GM12878 (cell line): ENCODE data around the gene ENG. TPM values are rescaled to one million over a fixed set of nuclear protein-coding genes. Genes with fewer than 3 reads are reported as not detected.

Experiments used
- ATAC-seq: fragments of 200-7000 bp; cut with Tn5 transposase; 3 replicates; pipeline ENCODE4 v1.9.1; 2020; ENCODE audit warnings: mild to moderate bottlenecking, moderate library complexity
- BruUV-seq: library from RNA; stranded (reverse); fragments of 400-500 nt; replicated peaks from 2 replicates; lab custom pipeline; 2021; lab: Mats Ljungman, UMichigan
- CTCF ChIA-PET: fragments of 300-600 bp; sonication (Branson Sonifier 250); formaldehyde crosslinking; extraction: SDS; loops from one replicate; lab custom pipeline; 2021; ENCODE audit warnings: inconsistent platforms; lab: Yijun Ruan, JAX
- POLR2A ChIA-PET: fragments of 350-600 bp; formaldehyde crosslinking; extraction: SDS; loops from one replicate; lab custom pipeline; 2021; ENCODE audit warnings: inconsistent platforms; lab: Charles Lee
- RAD21 ChIA-PET: fragments of 300-600 bp; sonication (Branson Sonifier 250); formaldehyde crosslinking; loops from one replicate; lab custom pipeline; 2023; ENCODE audit warnings: antibody characterized with exemption; ENCODE audit not compliant: unreplicated experiment; lab: Charles Lee
- SMC1A ChIA-PET: fragments of 300-600 bp; sonication (Branson Sonifier 250); formaldehyde crosslinking; loops from one replicate; lab custom pipeline; 2023; ENCODE audit not compliant: unreplicated experiment, uncharacterized antibody; lab: Charles Lee
- DNase-seq: peaks from one replicate; pipeline ENCODE4 v3.0.0-alpha.2; 2011; ENCODE audit warnings: low read depth, low spot score
- FAIRE-seq: peaks from 3 replicates; lab custom pipeline; 2011; peaks lifted over from hg19 to GRCh38; lab: Jason Lieb, UNC
- H2AFZ ChIP-seq: 2 replicates; pipeline ENCODE4 v1.6.0; 2011; ENCODE audit warnings: low read depth, low read length, control low read depth; ENCODE audit not compliant: control insufficient read depth
- H3K27ac ChIP-seq: 2 replicates; pipeline ENCODE4 v1.5.1; 2011; ENCODE audit warnings: control low read depth; ENCODE audit not compliant: control insufficient read depth, insufficient read depth
- H3K27me3 ChIP-seq, 2 experiments: replicated peaks in 1 of 2; 2 replicates each; pipeline versions ENCODE4 v1.6.0 to v1.6.1; 2011; ENCODE audit warnings: low read length in 1 of 2; ENCODE audit not compliant: control insufficient read depth in 2 of 2, insufficient read depth in 2 of 2
- H3K36me3 ChIP-seq, 2 experiments: 2 replicates each; pipeline ENCODE4 v1.5.1; 2011; ENCODE audit warnings: low read length in 1 of 2; ENCODE audit not compliant: control insufficient read depth in 2 of 2, insufficient read depth in 2 of 2
- H3K4me1 ChIP-seq: 2 replicates; pipeline ENCODE4 v1.6.1; 2011; ENCODE audit warnings: mild to moderate bottlenecking, low read length, moderate library complexity, mixed read lengths; ENCODE audit not compliant: control insufficient read depth, insufficient read depth
- H3K4me2 ChIP-seq: 2 replicates; pipeline ENCODE4 v1.6.0; 2011; ENCODE audit warnings: control low read depth; ENCODE audit not compliant: control insufficient read depth, insufficient read depth
- H3K4me3 ChIP-seq: fragments of 200-600 bp; sonication (generic); 2 replicates; pipeline ENCODE4 v1.5.1; 2016
- H3K79me2 ChIP-seq: 2 replicates; pipeline ENCODE4 v1.6.0; 2011; ENCODE audit warnings: low read length; ENCODE audit not compliant: control insufficient read depth, insufficient read depth
- H3K9ac ChIP-seq: 2 replicates; pipeline ENCODE4 v1.8.0; 2011; ENCODE audit warnings: low read length, control low read depth, mixed read lengths; ENCODE audit not compliant: control insufficient read depth, insufficient read depth
- H3K9me3 ChIP-seq: replicated peaks from 3 replicates; pipeline ENCODE4 v1.5.1; 2011; ENCODE audit warnings: mild to moderate bottlenecking, low read length; ENCODE audit not compliant: control insufficient read depth, insufficient read depth
- H4K20me1 ChIP-seq: 2 replicates; pipeline ENCODE4 v1.6.0; 2011; ENCODE audit not compliant: control insufficient read depth, insufficient read depth
- BACH1 ChIP-seq: fragments of 450-650 bp; IDR thresholded peaks from 2 replicates; pipeline ENCODE4 v1.6.1; 2017; ENCODE audit warnings: mild to moderate bottlenecking, borderline replicate concordance
- CBX5 ChIP-seq: sonication (generic); IDR thresholded peaks from 2 replicates; pipeline ENCODE4 v1.6.1; 2016; ENCODE audit warnings: low read depth, moderate library complexity, mild to moderate bottlenecking, inconsistent platforms
- E2F4 ChIP-seq: IDR thresholded peaks from 2 replicates; pipeline ENCODE4 v1.6.1; 2012; ENCODE audit warnings: low read depth, low read length, improper control_type of control experiment
- ELK1 ChIP-seq: IDR thresholded peaks from 2 replicates; pipeline ENCODE4 v1.6.1; 2012; ENCODE audit warnings: low read depth, low read length, improper control_type of control experiment
- EP300 ChIP-seq, 2 experiments: fragments of 150-350 bp in 1 of 2; IDR thresholded peaks; 2 replicates each; pipeline ENCODE4 v1.6.1; 2011 to 2012; ENCODE audit warnings: low read depth in 2 of 2, low read length in 2 of 2, borderline replicate concordance in 1 of 2, improper control_type of control experiment in 1 of 2, inconsistent platforms in 1 of 2; ENCODE audit not compliant: control insufficient read depth in 1 of 2
- GATAD2B ChIP-seq: fragments of 450-650 bp; conservative IDR thresholded peaks from 2 replicates; pipeline ENCODE4 v1.6.1; 2017; ENCODE audit warnings: low read depth, mild to moderate bottlenecking, moderate library complexity
- HCFC1 ChIP-seq: fragments of 150-350 bp; IDR thresholded peaks from 2 replicates; pipeline ENCODE4 v1.6.1; 2014; ENCODE audit warnings: low read length
- KLF5 ChIP-seq: fragments of 450-650 bp; IDR thresholded peaks from 2 replicates; pipeline ENCODE4 v1.6.1; 2014; ENCODE audit warnings: mild to moderate bottlenecking; ENCODE audit not compliant: partially characterized antibody
- MEF2B ChIP-seq: fragments of 450-650 bp; IDR thresholded peaks from 2 replicates; pipeline ENCODE4 v1.6.1; 2018; ENCODE audit warnings: mild to moderate bottlenecking, moderate library complexity; ENCODE audit not compliant: partially characterized antibody, poor library complexity, severe bottlenecking
- NKRF ChIP-seq: fragments of 450-650 bp; conservative IDR thresholded peaks from 2 replicates; pipeline ENCODE4 v1.6.1; 2017; ENCODE audit warnings: mild to moderate bottlenecking, moderate library complexity
- PML ChIP-seq: IDR thresholded peaks from 2 replicates; pipeline ENCODE4 v1.6.1; 2012; ENCODE audit warnings: low read length, inconsistent platforms
- RAD51 ChIP-seq: fragments of 450-650 bp; IDR thresholded peaks from 2 replicates; pipeline ENCODE4 v1.6.1; 2016; ENCODE audit warnings: moderate library complexity, mild to moderate bottlenecking, inconsistent platforms
- TCF12 ChIP-seq: IDR thresholded peaks from 2 replicates; pipeline ENCODE4 v1.6.1; 2011; ENCODE audit warnings: low read depth, mild to moderate bottlenecking, low read length
- ZBTB11 ChIP-seq: fragments of 450-650 bp; formaldehyde crosslinking; IDR thresholded peaks from 2 replicates; pipeline ENCODE4 v1.5.0; 2022; ENCODE audit warnings: mild to moderate bottlenecking, missing genetic modification characterization
- ZNF217 ChIP-seq: fragments of 450-650 bp; IDR thresholded peaks from 2 replicates; pipeline ENCODE4 v1.6.1; 2017; ENCODE audit warnings: antibody characterized with exemption, mild to moderate bottlenecking
- WGBS: methylation state at CpG from one replicate; pipeline ENCODE4 v1.1.6; 2016; ENCODE audit warnings: low lambda C conversion rate; ENCODE audit not compliant: insufficient replicate concordance, insufficient coverage; ENCODE audit errors: missing lambda C conversion rate; 5-methylcytosine and 5-hydroxymethylcytosine counted together
- in situ Hi-C: fragments of 300-500 bp; cut with MboI; formaldehyde crosslinking; loops from 9 replicates; pipeline ENCODE4 v1.14.3; 2018; ENCODE audit warnings: mixed read lengths
- intact Hi-C: fragments of 100-400 bp; cut with micrococcal nuclease; formaldehyde crosslinking; loops from one replicate; pipeline ENCODE4 v1.14.2; 2022; ENCODE audit not compliant: unreplicated experiment
- polyA plus RNA-seq, 11 experiments: library from polyadenylated mRNA; depleted of rRNA in 4 of 11; unstranded in 6 of 11; stranded (reverse) in 5 of 11; fragments of >200 nt; fragmentation: Nextera tagmentation in 4 of 11; fragmentation: Illumina TruSeq in 1 of 11; extraction: Ambion mirVana in 4 of 11; extraction: Trizol in 1 of 11; gene quantifications; 1 replicate in 1 of 11; 2 replicates in 10 of 11; pipeline versions ENCODE4 v1.2.1 to v1.2.3, GENCODE V29; 2011 to 2016; ENCODE audit warnings: inconsistent platforms in 2 of 11, missing spikeins in 2 of 11, low read depth in 1 of 11
- total RNA-seq, 4 experiments: library from RNA; depleted of rRNA in 3 of 4; stranded (reverse); fragments of >200 nt in 3 of 4; fragmentation: Illumina TruSeq in 1 of 4; extraction: Trizol in 1 of 4; gene quantifications; 2 replicates each; pipeline versions ENCODE4 v1.2.1 to v1.2.3, GENCODE V29; 2013 to 2021

The ENG gene
- total and polyA plus RNA-seq, 10 of the 15 experiments (the other 5 are each of a cell fraction or from before 2014, with no cell fraction given), result 0.14 to 10.1 (median 2.0) TPM

- FAIRE-seq, result no peak
- peak overlapping the region; percentile 75 for H3K4me3 ChIP-seq
- RAD21 ChIA-PET, result interaction anchor here (0.6 to 1.7 kb wide), 8 partner anchors 9 to 119 kb away, joined by 3 to 7 read pairs (median 4); partner anchors contain the start of genes CDK9, ST6GALNAC4 and TOR2A
- TF ChIP-seq PML (no peak), NKRF (no peak), TCF12 (peak; percentile 48; the same call in 1 of the 2 replicates), E2F4 (no peak), MEF2B (no peak), CBX5 (no peak), ZBTB11 (no peak), RAD51 (no peak), EP300 (IDR thresholded peaks at IDR 0.05; ENCODE audit: borderline replicate concordance in 1 of 2, control insufficient read depth in 1 of 2, low read depth in 2 of 2, low read length in 2 of 2) (no peak), ELK1 (no peak), ZNF217 (no peak), BACH1 (no peak; the same call in 1 of the 2 replicates), HCFC1 (0 out of 2 replicates have a peak, but pooled peaks have one; percentile 37), GATAD2B (no peak), KLF5 (no peak)
Observed at GRCh38 chr9:127801955-127802575, 52.4 kb downstream of the ENG start.

More at GRCh38 chr9:127801955-127802575, 52.4 kb downstream of the ENG start:
- Histone ChIP-seq H3K9ac (peak overlapping the region; percentile 67), H3K36me3 (no peaks in the 10 kb centered on the region; a peak in 1 of 4 replicates), H3K4me1 (peaks cover 22% of the 10 kb centered on the region), H3K27me3 (no peaks in the 10 kb centered on the region), H2AFZ (peak overlapping the region; percentile 93), H3K9me3 (no peaks in the 10 kb centered on the region), H3K4me2 (peak overlapping the region; percentile 93), H3K27ac (peak overlapping the region; percentile 61), H4K20me1 (no peaks in the 10 kb centered on the region), H3K79me2 (peaks cover 20% of the 10 kb centered on the region)
- CTCF ChIA-PET, result interaction anchor here (0.8 to 2.4 kb wide), 4 partner anchors 10 to 119 kb away, joined by 3 to 7 read pairs (median 4); partner anchors contain the start of gene TOR2A
- POLR2A ChIA-PET, result interaction anchor here (0.6 to 2.1 kb wide), 7 partner anchors 16 to 115 kb away, joined by 4 to 12 read pairs (median 6); partner anchors contain the start of genes CDK9, ST6GALNAC4 and TOR2A
- intact Hi-C loops (loop anchor here (5.0 kb wide), 1 partner anchor 115 kb away; the partner anchor contains the start of gene ST6GALNAC4), in situ Hi-C loops (no loop called here)
- WGBS, result 24% methylated on average over 10 of the region's 10 CpGs
- BruUV-seq, result TSS peak; percentile 90
- ATAC-seq (no peak), DNase-seq (no peak)
- SMC1A ChIA-PET, result interaction anchor here (0.6 to 1.6 kb wide), 10 partner anchors 9 to 250 kb away, joined by 3 to 5 read pairs (median 3); partner anchors contain the start of gene TOR2A
